GM12878 (cell line): ENCODE data around the gene ATP10D. TPM values are rescaled to one million over a fixed set of nuclear protein-coding genes. Genes with fewer than 3 reads are reported as not detected.

Experiments
- CREM ChIP-seq: IDR thresholded peaks from 2 replicates; pipeline ENCODE4 v1.6.1; 2014; ENCODE audit warnings: antibody characterized with exemption, low read depth
- FOXK2 ChIP-seq: fragments of 450-650 bp; IDR thresholded peaks from 2 replicates; pipeline ENCODE4 v1.6.1; 2017; ENCODE audit warnings: mild to moderate bottlenecking, moderate library complexity
- FOXM1 ChIP-seq: IDR thresholded peaks from 2 replicates; pipeline ENCODE4 v1.6.1; 2012; ENCODE audit warnings: low read depth, mild to moderate bottlenecking, inconsistent platforms, low read length, moderate library complexity
- JUNB ChIP-seq: IDR thresholded peaks from 2 replicates; pipeline ENCODE4 v1.6.1; 2016; ENCODE audit warnings: antibody characterized with exemption, mild to moderate bottlenecking
- MTA2 ChIP-seq: fragments of 450-650 bp; IDR thresholded peaks from 2 replicates; pipeline ENCODE4 v1.6.1; 2016; ENCODE audit warnings: low read depth, mild to moderate bottlenecking, moderate library complexity
- MYB ChIP-seq: fragments of 150-350 bp; IDR thresholded peaks from 2 replicates; pipeline ENCODE4 v1.6.1; 2014; ENCODE audit warnings: mild to moderate bottlenecking, low read depth, low read length, borderline replicate concordance
- MYC ChIP-seq: IDR thresholded peaks from 2 replicates; pipeline ENCODE4 v1.6.1; 2011; ENCODE audit warnings: mild to moderate bottlenecking, low read length, moderate library complexity, inconsistent platforms; ENCODE audit not compliant: insufficient read depth, insufficient replicate concordance, insufficient read length, severe bottlenecking
- NBN ChIP-seq: fragments of 450-650 bp; IDR thresholded peaks from 2 replicates; pipeline ENCODE4 v1.6.1; 2016
- NFIC ChIP-seq: IDR thresholded peaks from 2 replicates; pipeline ENCODE4 v1.6.1; 2012; ENCODE audit warnings: low read depth, mild to moderate bottlenecking, inconsistent platforms, low read length, moderate library complexity
- NFYB ChIP-seq: IDR thresholded peaks from 2 replicates; pipeline ENCODE4 v1.6.1; 2011; ENCODE audit warnings: low read depth, mild to moderate bottlenecking, low read length, improper control_type of control experiment, moderate library complexity; ENCODE audit not compliant: insufficient read depth
- NR2F1 ChIP-seq: fragments of 450-650 bp; conservative IDR thresholded peaks from 2 replicates; pipeline ENCODE4 v1.6.1; 2017; ENCODE audit warnings: mild to moderate bottlenecking
- PAX5 ChIP-seq: IDR thresholded peaks from 2 replicates; pipeline ENCODE4 v1.6.1; 2011; ENCODE audit warnings: low read depth, low read length, borderline replicate concordance
- PAX8 ChIP-seq: fragments of 450-650 bp; IDR thresholded peaks from 2 replicates; pipeline ENCODE4 v1.6.1; 2017; ENCODE audit warnings: mild to moderate bottlenecking, moderate library complexity
- REST ChIP-seq: IDR thresholded peaks from 2 replicates; pipeline ENCODE4 v1.6.1; 2012; ENCODE audit warnings: mild to moderate bottlenecking, low read depth, low read length
- SKIL ChIP-seq: fragments of 450-650 bp; IDR thresholded peaks from 2 replicates; pipeline ENCODE4 v1.6.1; 2017; ENCODE audit warnings: mild to moderate bottlenecking, low read depth, inconsistent platforms; ENCODE audit not compliant: poor library complexity, severe bottlenecking
- SRF ChIP-seq, 2 experiments: IDR thresholded peaks; 2 replicates each; pipeline ENCODE4 v1.6.1; 2011; ENCODE audit warnings: low read depth in 2 of 2, low read length in 2 of 2, mild to moderate bottlenecking in 1 of 2, moderate library complexity in 1 of 2
- STAT1 ChIP-seq: fragments of 450-650 bp; conservative IDR thresholded peaks from 2 replicates; pipeline ENCODE4 v1.6.1; 2014; ENCODE audit warnings: antibody characterized with exemption, mild to moderate bottlenecking
- TCF3 ChIP-seq: IDR thresholded peaks from 2 replicates; pipeline ENCODE4 v1.6.1; 2012; ENCODE audit warnings: low read depth, mild to moderate bottlenecking, low read length, borderline replicate concordance; ENCODE audit not compliant: insufficient read depth
- polyA plus RNA-seq, 11 experiments: library from polyadenylated mRNA; depleted of rRNA in 4 of 11; unstranded in 6 of 11; stranded (reverse) in 5 of 11; fragments of >200 nt; fragmentation: Nextera tagmentation in 4 of 11; fragmentation: Illumina TruSeq in 1 of 11; extraction: Ambion mirVana in 4 of 11; extraction: Trizol in 1 of 11; gene quantifications; 1 replicate in 1 of 11; 2 replicates in 10 of 11; pipeline versions ENCODE4 v1.2.1 to v1.2.3, GENCODE V29; 2011 to 2016; ENCODE audit warnings: inconsistent platforms in 2 of 11, missing spikeins in 2 of 11, low read depth in 1 of 11
- total RNA-seq, 4 experiments: library from RNA; depleted of rRNA in 3 of 4; stranded (reverse); fragments of >200 nt in 3 of 4; fragmentation: Illumina TruSeq in 1 of 4; extraction: Trizol in 1 of 4; gene quantifications; 2 replicates each; pipeline versions ENCODE4 v1.2.1 to v1.2.3, GENCODE V29; 2013 to 2021

The ATP10D gene
- total and polyA plus RNA-seq, 10 of the 15 experiments (the other 5 are each of a cell fraction or from before 2014, with no cell fraction given) = 10.2 to 50.3 (median 19.1) TPM

- TF ChIP-seq NR2F1 (peak; percentile 40; the same call in 1 of the 2 replicates), FOXK2 (no peak), TCF3 (no peak), CREM (peak; percentile 92), NFYB (no peak), STAT1 (no peak), FOXM1 (peak; percentile 48; the same call in 1 of the 2 replicates), SRF (IDR thresholded peaks at IDR 0.05; ENCODE audit: low read depth in 2 of 2, low read length in 2 of 2) (peak; percentile 87 to 98), NBN (peak; percentile 71; the same call in 1 of the 2 replicates), REST (no peak), NFIC (peak; percentile 56; the same call in 1 of the 2 replicates), PAX8 (peak; percentile 31; the same call in 1 of the 2 replicates), PAX5 (peak; percentile 95), JUNB (peak; percentile 52; the same call in 1 of the 2 replicates), MYC (no peak), MTA2 (0 out of 2 replicates have a peak, but pooled peaks have one; percentile 46), MYB (no peak), SKIL (no peak)
Observed at GRCh38 chr4:47465004-47465403, 20.1 kb upstream of the ATP10D start (continued).
